PC-9 (cell line): ENCODE measurements around the gene ACTR1B. TPM values are rescaled to one million over a fixed set of nuclear protein-coding genes. Genes with fewer than 3 reads are reported as not detected.

Source experiments
- BruUV-seq: library from RNA; stranded (reverse); fragments of 400-500 nt; replicated peaks from 2 replicates; lab custom pipeline; 2021; lab: Mats Ljungman, UMichigan
- CTCF ChIA-PET: fragments of 300-600 bp; sonication (Branson Sonifier 250); formaldehyde crosslinking; loops from one replicate; lab custom pipeline; 2022; ENCODE audit warnings: antibody characterized with exemption; lab: Charles Lee
- POLR2A ChIA-PET: fragments of 300-600 bp; sonication (Branson Sonifier 250); formaldehyde crosslinking; loops from one replicate; lab custom pipeline; 2022; ENCODE audit warnings: antibody characterized with exemption; ENCODE audit not compliant: unreplicated experiment; lab: Charles Lee
- DNase-seq, 2 experiments: peaks; one replicate each; pipeline versions ENCODE4 v3.0.0 to v3.0.0-alpha.2; 2015 to 2022; ENCODE audit warnings: mixed read lengths in 1 of 2
- H2AFZ ChIP-seq: fragments of 200-600 bp; sonication (generic); 2 replicates; pipeline ENCODE4 v1.8.1; 2017; ENCODE audit warnings: antibody characterized with exemption
- H3F3A ChIP-seq: fragments of 200-600 bp; sonication (generic); 2 replicates; pipeline ENCODE4 v1.8.1; 2017; ENCODE audit warnings: antibody characterized with exemption, mild to moderate bottlenecking, low read depth; ENCODE audit not compliant: insufficient read depth
- H3K27ac ChIP-seq: fragments of 200-600 bp; sonication (generic); 2 replicates; pipeline ENCODE4 v1.6.1; 2016; ENCODE audit warnings: mixed run types
- H3K27me3 ChIP-seq: fragments of 200-600 bp; sonication (generic); 2 replicates; pipeline ENCODE4 v1.6.1; 2016; ENCODE audit warnings: low read depth, mixed run types; ENCODE audit not compliant: insufficient read depth
- H3K36me3 ChIP-seq: fragments of 200-600 bp; sonication (generic); 2 replicates; pipeline ENCODE4 v1.6.1; 2016; ENCODE audit warnings: low read depth, mixed run types
- H3K4me1 ChIP-seq: fragments of 200-600 bp; sonication (generic); replicated peaks from 2 replicates; pipeline ENCODE4 v1.6.1; 2016; ENCODE audit warnings: mixed run types; ENCODE audit not compliant: insufficient read depth
- H3K4me2 ChIP-seq: fragments of 200-600 bp; sonication (generic); 2 replicates; pipeline ENCODE4 v1.6.1; 2017; ENCODE audit warnings: mixed run types
- H3K4me3 ChIP-seq: fragments of 200-600 bp; sonication (generic); 2 replicates; pipeline ENCODE4 v1.6.1; 2016; ENCODE audit warnings: mixed run types
- H3K79me2 ChIP-seq: fragments of 200-600 bp; sonication (generic); 2 replicates; pipeline ENCODE4 v1.6.1; 2017; ENCODE audit warnings: low read depth, mixed run types
- H3K9me2 ChIP-seq: fragments of 200-600 bp; sonication (generic); 2 replicates; pipeline ENCODE4 v1.8.1; 2017; ENCODE audit warnings: mild to moderate bottlenecking; ENCODE audit not compliant: insufficient read depth
- H3K9me3 ChIP-seq: fragments of 200-600 bp; sonication (generic); 2 replicates; pipeline ENCODE4 v1.8.1; 2016; ENCODE audit warnings: low read depth; ENCODE audit not compliant: insufficient read depth
- H4K20me1 ChIP-seq: fragments of 200-600 bp; sonication (generic); 2 replicates; pipeline ENCODE4 v1.8.1; 2017; ENCODE audit not compliant: insufficient read depth
- CTCF ChIP-seq: fragments of 200-600 bp; sonication (generic); conservative IDR thresholded peaks from 2 replicates; pipeline ENCODE4 v1.6.1; 2017; ENCODE audit warnings: mixed run types, antibody characterized with exemption, mild to moderate bottlenecking, moderate library complexity
- EZH2 ChIP-seq: fragments of 200-600 bp; sonication (generic); IDR thresholded peaks from 2 replicates; pipeline ENCODE4 v1.8.0; 2017; ENCODE audit warnings: antibody characterized with exemption, low read depth
- intact Hi-C: fragments of 100-400 bp; cut with micrococcal nuclease; formaldehyde crosslinking; loops from one replicate; pipeline ENCODE4 v1.10.0; 2022; ENCODE audit not compliant: unreplicated experiment
- total RNA-seq: library from RNA; stranded (reverse); gene quantifications from 2 replicates; pipeline ENCODE4 v1.2.3, GENCODE V29; 2021

ACTR1B gene
- total RNA-seq, 1 experiment from 2014 or later: 49.9 TPM

GRCh38 chr2:97698530-97698929 lies 34.7 kb upstream of the ACTR1B start:
- no peaks in the 10 kb centered on the region for H3K36me3 ChIP-seq
- DNase-seq: no peak
- intact Hi-C loops: loop anchor here (5.0 kb wide), 1 partner anchor 51 kb away; the partner anchor contains the start of gene COX5B
- no peaks in the 10 kb centered on the region for H3K79me2 ChIP-seq
- CTCF ChIA-PET: interaction anchor here (0.7 to 1.4 kb wide), 2 partner anchors 34 to 108 kb away, joined by 3 read pairs; no protein-coding TSS in a partner anchor
- no peak overlapping the region for H3K4me3 ChIP-seq
- H4K20me1 ChIP-seq: no peaks in the 10 kb centered on the region
- H3K9me3 ChIP-seq: peaks cover 9% of the 10 kb centered on the region
- no peaks in the 10 kb centered on the region for H3K9me2 ChIP-seq
- H2AFZ ChIP-seq: no peak overlapping the region
- POLR2A ChIA-PET: no interaction called here
- TF ChIP-seq CTCF (no peak), EZH2 (no peak)
- H3K27ac ChIP-seq: no peak overlapping the region
- H3K27me3 ChIP-seq: no peaks in the 10 kb centered on the region
- BruUV-seq: no TSS peak
- H3F3A ChIP-seq: peaks cover 9% of the 10 kb centered on the region; the same call in 1 of the 2 replicates
- no peaks in the 10 kb centered on the region for H3K4me1 ChIP-seq
- H3K4me2 ChIP-seq: no peak overlapping the region

- Histone ChIP-seq H3K4me1 (no peaks in the 10 kb centered on the region), H3K4me3 (peak overlapping the region; percentile 1; the same call in 1 of the 2 replicates), H3F3A (peaks cover 9% of the 10 kb centered on the region; the same call in 1 of the 2 replicates), H3K36me3 (no peaks in the 10 kb centered on the region), H3K27ac (no peak overlapping the region), H3K4me2 (peak overlapping the region; percentile 44), H3K79me2 (no peaks in the 10 kb centered on the region), H4K20me1 (no peaks in the 10 kb centered on the region), H3K27me3 (no peaks in the 10 kb centered on the region), H3K9me2 (no peaks in the 10 kb centered on the region), H2AFZ (no peak overlapping the region), H3K9me3 (peaks cover 17% of the 10 kb centered on the region)
- no TSS peak for BruUV-seq
- intact Hi-C loops: loop anchor here (1.0 to 5.0 kb wide), 3 partner anchors 33 to 106 kb away; partner anchors contain the start of genes ACTR1B and COX5B
- peak; percentile 70 to 88 for DNase-seq
- TF ChIP-seq CTCF (peak; percentile 99), EZH2 (no peak)
- ChIA-PET POLR2A (no interaction called here), CTCF (interaction anchor here (0.5 to 1.4 kb wide), 9 partner anchors 26 to 687 kb away, joined by 3 to 10 read pairs (median 3); no protein-coding TSS in a partner anchor)
Measured at GRCh38 chr2:97697252-97698235, 33.7 kb upstream of the ACTR1B start.

GRCh38 chr2:97695744-97696143 lies 31.9 kb upstream of the ACTR1B start:
- Histone ChIP-seq H4K20me1 (no peaks in the 10 kb centered on the region), H3K4me2 (no peak overlapping the region), H3K36me3 (no peaks in the 10 kb centered on the region), H3K79me2 (no peaks in the 10 kb centered on the region), H3K27me3 (no peaks in the 10 kb centered on the region), H3K9me3 (peaks cover 18% of the 10 kb centered on the region), H3K27ac (no peak overlapping the region), H2AFZ (no peak overlapping the region), H3K4me3 (no peak overlapping the region), H3K9me2 (no peaks in the 10 kb centered on the region), H3K4me1 (peaks cover 13% of the 10 kb centered on the region), H3F3A (peaks cover 9% of the 10 kb centered on the region; the same call in 1 of the 2 replicates)
- TF ChIP-seq CTCF: no peak
- TF ChIP-seq EZH2: no peak
- no peak for DNase-seq
- no TSS peak for BruUV-seq
- ChIA-PET POLR2A (interaction anchor here (0.7 kb wide), 1 partner anchor 33 kb away, joined by 3 read pairs; no protein-coding TSS in a partner anchor), CTCF (interaction anchor here (0.7 kb wide), 1 partner anchor 34 kb away, joined by 5 read pairs; no protein-coding TSS in a partner anchor)
- intact Hi-C loops: loop anchor here (5.0 kb wide), 1 partner anchor 48 kb away; the partner anchor contains the start of gene COX5B
